K562 (cell line): ENCODE data around the gene PDGFD. TPM values are rescaled to one million over a fixed set of nuclear protein-coding genes. Genes with fewer than 3 reads are reported as not detected.

ENCODE experiments used
- ATAC-seq: fragments of 200-7000 bp; cut with Tn5 transposase; 3 replicates; pipeline ENCODE4 v1.9.1; 2020; ENCODE audit warnings: moderate library complexity
- BruUV-seq: library from RNA; stranded (reverse); fragments of 400-500 nt; replicated peaks from 2 replicates; lab custom pipeline; 2021; lab: Mats Ljungman, UMichigan
- CTCF ChIA-PET: fragments of 300-600 bp; formaldehyde crosslinking; extraction: SDS; loops from one replicate; lab custom pipeline; 2021; ENCODE audit warnings: low intra/inter-chr PET ratio; lab: Yijun Ruan, JAX
- POLR2A ChIA-PET: fragments of 300-600, 350-650 bp; sonication (Branson Sonifier 250); formaldehyde crosslinking; extraction: SDS; loops from one replicate; lab custom pipeline; 2021; ENCODE audit warnings: antibody characterized with exemption, inconsistent platforms; lab: Yijun Ruan, JAX
- DNase-seq, 4 experiments: peaks; one replicate each; pipeline versions ENCODE4 v3.0.0 to v3.0.0-alpha.2; 2011 to 2018; ENCODE audit warnings: low spot score in 3 of 4, mixed read lengths in 3 of 4; ENCODE audit errors: extremely low read depth in 1 of 4
- FAIRE-seq: peaks from 2 replicates; lab custom pipeline; 2011; peaks lifted over from hg19 to GRCh38; lab: Jason Lieb, UNC
- H2AFZ ChIP-seq: 2 replicates; pipeline ENCODE4 v1.6.0; 2011; ENCODE audit warnings: low read depth, low read length, control low read depth, inconsistent platforms
- H3K27ac ChIP-seq: fragments of 200-600 bp; 3 replicates; pipeline ENCODE4 v1.8.0; 2011; ENCODE audit warnings: low read depth, mild to moderate bottlenecking, control low read depth, inconsistent platforms, low read length, moderate library complexity, mixed read lengths; ENCODE audit errors: extremely low read depth
- H3K27me3 ChIP-seq, 2 experiments: fragments of 300-600 bp in 1 of 2; 2 replicates in 1 of 2; 3 replicates in 1 of 2; pipeline versions ENCODE4 v1.6.0 to v1.8.0; 2011; ENCODE audit warnings: inconsistent platforms in 2 of 2, low read length in 2 of 2, mild to moderate bottlenecking in 1 of 2, mixed read lengths in 1 of 2, moderate library complexity in 1 of 2; ENCODE audit not compliant: control insufficient read depth in 2 of 2, insufficient read depth in 2 of 2
- H3K36me3 ChIP-seq: fragments of 300-600 bp; 3 replicates; pipeline ENCODE4 v1.8.0; 2011; ENCODE audit warnings: mild to moderate bottlenecking, low read length, inconsistent platforms; ENCODE audit not compliant: control insufficient read depth, insufficient read depth
- H3K4me1 ChIP-seq, 2 experiments: fragments of 200-600 bp in 1 of 2; replicated peaks in 1 of 2; 2 replicates in 1 of 2; 3 replicates in 1 of 2; pipeline versions ENCODE4 v1.5.1 to v1.8.0; 2011; ENCODE audit warnings: inconsistent platforms in 2 of 2, low read length in 2 of 2, mild to moderate bottlenecking in 1 of 2, mixed read lengths in 1 of 2, moderate library complexity in 1 of 2; ENCODE audit not compliant: control insufficient read depth in 2 of 2, insufficient read depth in 2 of 2
- H3K4me2 ChIP-seq: 2 replicates; pipeline ENCODE4 v1.6.1; 2011; ENCODE audit warnings: low read length, control low read depth, inconsistent platforms, mixed read lengths; ENCODE audit not compliant: insufficient read depth
- H3K4me3 ChIP-seq: fragments of 200-600 bp; sonication (generic), shearing (Covaris generic); 2 replicates; pipeline ENCODE4 v1.5.1; 2016; ENCODE audit warnings: control low read depth, inconsistent platforms
- H3K79me2 ChIP-seq: fragments of 200-600 bp; 3 replicates; pipeline ENCODE4 v1.8.0; 2011; ENCODE audit warnings: low read length, inconsistent platforms; ENCODE audit not compliant: control insufficient read depth, insufficient read depth
- H3K9ac ChIP-seq, 2 experiments: 2 replicates each; pipeline versions ENCODE4 v1.6.0 to v1.6.1; 2011; ENCODE audit warnings: low read depth in 2 of 2, low read length in 2 of 2, control low read depth in 1 of 2, inconsistent platforms in 1 of 2, mild to moderate bottlenecking in 1 of 2, mixed read lengths in 1 of 2; ENCODE audit not compliant: insufficient read depth in 1 of 2
- H3K9me1 ChIP-seq: one replicate; pipeline ENCODE4 v1.6.0; 2011; ENCODE audit warnings: inconsistent platforms, mild to moderate bottlenecking, low read length, moderate library complexity; ENCODE audit not compliant: control insufficient read depth, insufficient read depth
- H3K9me3 ChIP-seq: replicated peaks from 2 replicates; pipeline ENCODE4 v1.5.1; 2011; ENCODE audit warnings: low read depth, low read length, inconsistent platforms; ENCODE audit not compliant: control insufficient read depth, insufficient read depth
- H4K20me1 ChIP-seq: replicated peaks from 2 replicates; pipeline ENCODE4 v1.6.1; 2011; ENCODE audit warnings: low read length, inconsistent platforms, mixed read lengths; ENCODE audit not compliant: control insufficient read depth, insufficient read depth
- NCOA1 ChIP-seq: fragments of 450-650 bp; IDR thresholded peaks from 2 replicates; pipeline ENCODE4 v1.6.1; 2016; ENCODE audit warnings: low read depth
- NCOA6 ChIP-seq: fragments of 450-650 bp; IDR thresholded peaks from 2 replicates; pipeline ENCODE4 v1.6.1; 2017; ENCODE audit warnings: mild to moderate bottlenecking
- NFE2 ChIP-seq: IDR thresholded peaks from 2 replicates; pipeline ENCODE4 v1.6.1; 2014; ENCODE audit warnings: antibody characterized with exemption, low read depth
- PCBP1 ChIP-seq: fragments of 200-400 bp; formaldehyde crosslinking; IDR thresholded peaks from 2 replicates; pipeline ENCODE4 v1.6.1; 2018; ENCODE audit warnings: mild to moderate bottlenecking, low read depth, low read length; ENCODE audit not compliant: poor library complexity, severe bottlenecking
- SMARCA5 ChIP-seq: fragments of 450-650 bp; IDR thresholded peaks from 2 replicates; pipeline ENCODE4 v1.6.1; 2016
- ZNF668 ChIP-seq: fragments of 250-450 bp; sonication (Bioruptor Pico); IDR thresholded peaks from 2 replicates; pipeline ENCODE4 v1.8.0; 2022; ENCODE audit warnings: mild to moderate bottlenecking, inconsistent platforms
- ZNF79 ChIP-seq: fragments of 250-450 bp; sonication (Bioruptor Pico); IDR thresholded peaks from 2 replicates; pipeline ENCODE4 v1.4.0; 2020; ENCODE audit warnings: low read depth, mild to moderate bottlenecking, moderate library complexity
- WGBS: fragments of 100-300 bp; shearing (Covaris generic); methylation state at CpG from one replicate; pipeline ENCODE4 v1.1.6; 2016; ENCODE audit warnings: low coverage, mixed read lengths; ENCODE audit not compliant: insufficient coverage; ENCODE audit errors: missing lambda C conversion rate; 5-methylcytosine and 5-hydroxymethylcytosine counted together
- in situ Hi-C: fragments of 300-500 bp; cut with MboI; formaldehyde crosslinking; loops from 4 replicates; pipeline ENCODE4 v1.15.0; 2018; ENCODE audit warnings: inconsistent platforms, mixed read lengths
- intact Hi-C: fragments of 100-400 bp; cut with micrococcal nuclease; formaldehyde crosslinking; loops from 2 replicates; pipeline ENCODE4 v1.14.2; 2022
- polyA plus RNA-seq, 8 experiments: library from polyadenylated mRNA; depleted of rRNA in 4 of 8; stranded (reverse) in 5 of 8; unstranded in 3 of 8; fragments of >200 nt; fragmentation: Nextera tagmentation in 2 of 8; fragmentation: Illumina TruSeq in 1 of 8; extraction: Ambion mirVana in 2 of 8; extraction: Trizol in 1 of 8; gene quantifications; 2 replicates each; pipeline versions ENCODE4 v1.2.1 to v1.2.3, GENCODE V29; 2011 to 2014; ENCODE audit warnings: inconsistent platforms in 1 of 8, missing spikeins in 1 of 8
- total RNA-seq, 7 experiments: library from RNA; depleted of rRNA in 6 of 7; stranded (reverse); fragments of >200 nt in 6 of 7; fragmentation: Illumina TruSeq in 2 of 7; extraction: Trizol in 2 of 7; gene quantifications; 2 replicates each; pipeline versions ENCODE4 v1.2.1 to v1.2.3, GENCODE V29; 2011 to 2021; ENCODE audit warnings: low replicate concordance in 1 of 7
- TF ChIP-seq, protein P1 (sequence below): fragments of 450-650 bp; IDR thresholded peaks from 2 replicates; pipeline ENCODE4 v1.6.1; 2018; ENCODE audit warnings: mild to moderate bottlenecking, low read depth; ENCODE audit not compliant: partially characterized antibody
- TF ChIP-seq, protein P2 (sequence below): fragments of 250-450 bp; sonication (Bioruptor Pico); IDR thresholded peaks from 2 replicates; pipeline ENCODE4 v1.5.1; 2021; ENCODE audit warnings: mild to moderate bottlenecking
- TF ChIP-seq, protein P3 (sequence below): conservative IDR thresholded peaks from 2 replicates; pipeline ENCODE4 v1.6.1; 2011; ENCODE audit warnings: low read depth, mild to moderate bottlenecking, low read length; ENCODE audit not compliant: control insufficient read depth

PDGFD gene
- total and polyA plus RNA-seq, 9 of the 15 experiments (the other 6 are each of a cell fraction or from before 2014, with no cell fraction given) = 0.11 TPM; not detected in 8

DNA sequence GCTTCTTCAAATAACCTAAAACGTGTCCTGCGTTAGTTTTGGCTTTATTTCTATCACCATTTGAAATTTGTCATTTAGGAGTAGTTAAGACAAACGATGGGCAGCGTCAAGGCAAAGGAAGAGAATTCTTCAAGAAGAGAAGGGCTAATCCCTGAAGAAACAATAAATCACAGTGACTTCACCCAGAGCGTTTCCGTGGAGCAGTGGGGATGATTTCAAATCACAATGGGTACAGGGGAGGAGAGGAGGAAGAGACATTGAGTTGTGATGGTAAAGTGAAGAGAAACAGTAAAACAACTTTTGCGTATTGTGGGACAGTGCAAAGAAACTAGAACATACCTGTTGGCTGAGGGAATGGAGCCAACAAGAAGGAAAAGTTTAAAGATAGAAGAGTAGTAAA, 9.7 kb downstream of the PDGFD start:
- FAIRE-seq (no peak), DNase-seq (no peak), ATAC-seq (no peak)
- Histone ChIP-seq H3K9me1 (no peaks in the 10 kb centered on the region), H4K20me1 (no peaks in the 10 kb centered on the region), H3K9ac (no peak overlapping the region), H3K9me3 (no peaks in the 10 kb centered on the region), H3K27ac (no peak overlapping the region), H3K27me3 (no peaks in the 10 kb centered on the region), H3K4me2 (no peak overlapping the region), H3K4me1 (no peaks in the 10 kb centered on the region), H3K36me3 (no peaks in the 10 kb centered on the region), H3K4me3 (no peak overlapping the region), H2AFZ (no peak overlapping the region), H3K79me2 (no peaks in the 10 kb centered on the region)
- TF ChIP-seq SMARCA5 = no peak
- no peak for TF ChIP-seq ZNF668 (CRISPR knock-in tag)
- TF ChIP-seq, protein P1, sequence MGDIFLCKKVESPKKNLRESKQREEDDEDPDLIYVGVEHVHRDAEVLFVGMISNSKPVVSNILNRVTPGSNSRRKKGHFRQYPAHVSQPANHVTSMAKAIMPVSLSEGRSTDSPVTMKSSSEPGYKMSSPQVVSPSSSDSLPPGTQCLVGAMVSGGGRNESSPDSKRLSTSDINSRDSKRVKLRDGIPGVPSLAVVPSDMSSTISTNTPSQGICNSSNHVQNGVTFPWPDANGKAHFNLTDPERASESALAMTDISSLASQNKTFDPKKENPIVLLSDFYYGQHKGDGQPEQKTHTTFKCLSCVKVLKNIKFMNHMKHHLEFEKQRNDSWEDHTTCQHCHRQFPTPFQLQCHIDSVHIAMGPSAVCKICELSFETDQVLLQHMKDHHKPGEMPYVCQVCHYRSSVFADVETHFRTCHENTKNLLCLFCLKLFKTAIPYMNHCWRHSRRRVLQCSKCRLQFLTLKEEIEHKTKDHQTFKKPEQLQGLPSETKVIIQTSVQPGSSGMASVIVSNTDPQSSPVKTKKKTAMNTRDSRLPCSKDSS = no peak
- TF ChIP-seq NFE2 = no peak
- TF ChIP-seq NCOA6 = no peak
- no peak for TF ChIP-seq NCOA1
- TF ChIP-seq, protein P2, sequence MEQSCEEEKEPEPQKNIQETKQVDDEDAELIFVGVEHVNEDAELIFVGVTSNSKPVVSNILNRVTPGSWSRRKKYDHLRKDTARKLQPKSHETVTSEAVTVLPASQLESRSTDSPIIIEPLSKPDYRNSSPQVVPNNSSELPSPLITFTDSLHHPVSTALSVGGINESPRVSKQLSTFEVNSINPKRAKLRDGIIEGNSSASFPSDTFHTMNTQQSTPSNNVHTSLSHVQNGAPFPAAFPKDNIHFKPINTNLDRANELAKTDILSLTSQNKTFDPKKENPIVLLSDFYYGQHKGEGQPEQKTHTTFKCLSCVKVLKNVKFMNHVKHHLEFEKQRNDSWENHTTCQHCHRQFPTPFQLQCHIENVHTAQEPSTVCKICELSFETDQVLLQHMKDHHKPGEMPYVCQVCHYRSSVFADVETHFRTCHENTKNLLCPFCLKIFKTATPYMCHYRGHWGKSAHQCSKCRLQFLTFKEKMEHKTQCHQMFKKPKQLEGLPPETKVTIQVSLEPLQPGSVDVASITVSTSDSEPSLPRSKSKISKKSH (CRISPR knock-in tag) = no peak
- no peak for TF ChIP-seq PCBP1
- TF ChIP-seq, protein P3, sequence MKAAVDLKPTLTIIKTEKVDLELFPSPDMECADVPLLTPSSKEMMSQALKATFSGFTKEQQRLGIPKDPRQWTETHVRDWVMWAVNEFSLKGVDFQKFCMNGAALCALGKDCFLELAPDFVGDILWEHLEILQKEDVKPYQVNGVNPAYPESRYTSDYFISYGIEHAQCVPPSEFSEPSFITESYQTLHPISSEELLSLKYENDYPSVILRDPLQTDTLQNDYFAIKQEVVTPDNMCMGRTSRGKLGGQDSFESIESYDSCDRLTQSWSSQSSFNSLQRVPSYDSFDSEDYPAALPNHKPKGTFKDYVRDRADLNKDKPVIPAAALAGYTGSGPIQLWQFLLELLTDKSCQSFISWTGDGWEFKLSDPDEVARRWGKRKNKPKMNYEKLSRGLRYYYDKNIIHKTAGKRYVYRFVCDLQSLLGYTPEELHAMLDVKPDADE = no peak
- TF ChIP-seq ZNF79 (CRISPR knock-in tag) = no peak
- in situ Hi-C loops (no loop called here), intact Hi-C loops (no loop called here)
- ChIA-PET CTCF (no interaction called here), POLR2A (no interaction called here)
- no TSS peak for BruUV-seq
- WGBS = 2% methylated on average over 7 of the region's 7 CpGs
